Measurements from ENCODE around the gene OR2A5. TPM values are rescaled to one million over a fixed set of nuclear protein-coding genes. Genes with fewer than 3 reads are reported as not detected.
"Not testable (repeated sequence)": the region's sequence is repeated elsewhere in the genome, so short reads cannot be mapped to it uniquely, and the experiment has no call there.

The OR2A5 gene
- not detected for total RNA-seq

- no peaks in the 10 kb centered on the region for H3K4me1 Mint-ChIP-seq
- H3K9me3 Mint-ChIP-seq (ENCODE audit: low read depth): no peaks in the 10 kb centered on the region
- no peaks in the 10 kb centered on the region for H3K36me3 Mint-ChIP-seq
- no peak within 1 kb of the TSS for H3K27ac Mint-ChIP-seq
- peaks cover 13% of the 10 kb centered on the region for H3K27me3 Mint-ChIP-seq
- no peak within 1 kb of the TSS for H3K4me3 Mint-ChIP-seq
- CTCF ChIA-PET: no interaction called here
- ATAC-seq (no peak), DNase-seq (no peak)
Observed at GRCh38 chr7:144048648-144049047, at the start of gene OR2A5. Gene OR2A5 (plus strand): TSS chr7:144048948. CDS start chr7:144050402, 1,454 bp downstream.

DNA sequence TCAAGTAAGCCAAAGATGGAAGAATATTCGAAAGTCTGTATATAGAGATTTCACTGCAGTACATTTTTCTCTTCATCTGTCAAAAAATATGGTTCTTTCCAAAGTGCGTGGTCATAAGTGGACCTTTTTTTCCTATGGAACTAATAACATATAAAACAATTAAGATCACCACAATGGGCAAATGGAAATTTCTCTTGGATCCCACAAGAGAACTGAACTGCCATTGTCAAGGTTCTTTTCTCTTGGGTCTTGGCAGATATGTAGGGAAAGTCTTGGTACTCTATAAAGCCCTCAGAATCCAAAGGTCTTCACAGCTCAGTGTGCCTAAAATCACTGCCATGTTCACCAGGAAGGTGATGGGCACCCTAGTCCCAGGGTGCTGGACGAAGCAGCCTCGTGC lies 48.7 kb upstream of the OR2A5 start, which contains the start of gene OR6B1:
OR6B1 (plus strand) TSS at position 301 of the 400 bp plus-strand sequence. CDS start 3,677 bp downstream, outside the sequence.
- H3K4me3 Mint-ChIP-seq: no peak within 1 kb of the TSS
- no peak within 1 kb of the TSS for H3K27ac Mint-ChIP-seq
- ATAC-seq (no peak), DNase-seq (no peak)
- no peaks in the 10 kb centered on the region for H3K36me3 Mint-ChIP-seq
- H3K9me3 Mint-ChIP-seq (ENCODE audit: low read depth): no peaks in the 10 kb centered on the region
- peaks cover 10% of the 10 kb centered on the region for H3K27me3 Mint-ChIP-seq
- no peaks in the 10 kb centered on the region for H3K4me1 Mint-ChIP-seq
- CTCF ChIA-PET: interaction anchor here (1.1 kb wide), 1 partner anchor 15 kb away, joined by 3 read pairs; no protein-coding TSS in a partner anchor

DNA sequence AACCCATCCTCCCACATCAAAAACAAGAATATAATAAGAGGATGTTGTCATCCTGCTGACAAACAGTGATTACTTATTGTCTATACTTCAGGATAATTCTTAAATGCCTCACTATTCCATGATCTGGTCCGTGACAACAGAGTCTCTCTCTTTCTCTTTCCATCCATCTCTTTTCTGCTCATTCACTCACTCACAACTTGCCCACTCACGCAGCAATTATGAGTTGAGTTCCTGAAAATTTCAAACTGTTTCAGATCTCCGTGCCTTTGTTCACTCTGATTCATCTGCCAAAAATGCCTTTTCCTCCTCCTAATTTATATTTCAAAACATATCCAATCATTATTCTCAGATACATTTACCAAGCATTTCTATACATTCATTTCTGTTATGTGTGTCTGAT lies 47.2 kb upstream of the OR2A5 start:
- no peak for DNase-seq
- no peak overlapping the region for H3K4me3 Mint-ChIP-seq
- no peak overlapping the region for H3K27ac Mint-ChIP-seq
- ATAC-seq: no peak
- H3K4me1 Mint-ChIP-seq: no peaks in the 10 kb centered on the region
- H3K9me3 Mint-ChIP-seq (ENCODE audit: low read depth): no peaks in the 10 kb centered on the region
- CTCF ChIA-PET: no interaction called here
- peaks cover 13% of the 10 kb centered on the region for H3K27me3 Mint-ChIP-seq
- no peaks in the 10 kb centered on the region for H3K36me3 Mint-ChIP-seq

GRCh38 chr7:144004703-144005102 lies 44.0 kb upstream of the OR2A5 start:
- Mint-ChIP-seq H3K27ac (no peak overlapping the region), H3K27me3 (peaks cover 14% of the 10 kb centered on the region), H3K36me3 (no peaks in the 10 kb centered on the region), H3K4me1 (no peaks in the 10 kb centered on the region), H3K9me3 (ENCODE audit: low read depth) (no peaks in the 10 kb centered on the region), H3K4me3 (no peak overlapping the region)
- ATAC-seq (no peak), DNase-seq (no peak)
- CTCF ChIA-PET: no interaction called here

DNA sequence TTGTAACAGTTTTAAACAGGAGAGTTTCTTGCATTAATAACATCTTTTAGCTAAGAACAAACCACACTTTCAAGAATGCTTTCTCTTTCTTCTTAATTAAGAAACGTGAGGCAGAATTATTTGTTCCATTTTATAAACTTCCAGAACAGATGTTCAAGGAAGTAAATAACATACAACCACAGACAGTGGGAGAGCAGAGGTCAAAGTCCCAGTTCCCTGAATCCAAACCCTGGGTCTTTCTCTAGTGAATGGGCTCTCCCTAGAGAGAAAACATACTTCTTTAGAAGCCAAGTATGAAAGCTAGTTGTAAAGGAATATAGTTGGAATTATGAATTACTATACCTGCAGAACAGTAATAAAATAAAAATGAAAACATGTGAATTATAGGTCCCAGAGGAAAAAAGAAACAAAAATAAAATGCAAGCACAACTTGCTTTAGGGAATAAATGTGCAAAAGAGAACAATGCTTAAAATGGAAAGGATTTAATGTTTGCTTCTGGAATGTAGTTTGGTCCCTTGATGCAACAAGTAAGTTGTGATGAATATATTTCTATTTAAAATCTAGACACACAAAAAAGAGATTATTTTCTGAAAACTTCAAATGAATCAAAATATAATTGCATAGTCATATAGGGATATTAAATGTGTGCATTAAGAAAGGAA lies 42.6 kb upstream of the OR2A5 start:
- H3K9me3 Mint-ChIP-seq (ENCODE audit: low read depth): no peaks in the 10 kb centered on the region
- no peak overlapping the region for H3K27ac Mint-ChIP-seq
- H3K27me3 Mint-ChIP-seq: peaks cover 14% of the 10 kb centered on the region
- H3K4me1 Mint-ChIP-seq: no peaks in the 10 kb centered on the region
- DNase-seq: no peak
- no peak for ATAC-seq
- no peak overlapping the region for H3K4me3 Mint-ChIP-seq
- H3K36me3 Mint-ChIP-seq: no peaks in the 10 kb centered on the region
- CTCF ChIA-PET: no interaction called here

DNA sequence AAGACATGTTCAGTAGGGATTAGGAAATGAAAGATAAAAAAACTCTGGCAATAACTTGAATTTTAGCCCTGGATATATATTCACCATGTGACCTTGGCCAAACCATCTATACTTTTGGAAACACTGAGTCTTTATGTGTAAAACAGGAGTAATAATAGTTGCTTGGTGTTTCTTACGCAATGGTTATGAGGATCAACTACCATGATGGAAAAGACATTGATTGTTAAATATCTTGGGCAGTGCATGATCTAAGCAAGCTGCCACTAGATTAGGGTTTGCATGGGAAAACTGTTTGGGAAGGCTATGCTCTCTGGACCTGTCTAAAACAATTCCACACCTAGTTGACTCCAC lies 42.1 kb upstream of the OR2A5 start:
- no peaks in the 10 kb centered on the region for H3K36me3 Mint-ChIP-seq
- ATAC-seq (no peak), DNase-seq (no peak)
- peaks cover 12% of the 10 kb centered on the region for H3K27me3 Mint-ChIP-seq
- CTCF ChIA-PET: no interaction called here
- H3K4me3 Mint-ChIP-seq: no peak overlapping the region
- H3K27ac Mint-ChIP-seq: no peak overlapping the region
- H3K9me3 Mint-ChIP-seq (ENCODE audit: low read depth): peaks cover 2% of the 10 kb centered on the region
- H3K4me1 Mint-ChIP-seq: no peaks in the 10 kb centered on the region

DNA sequence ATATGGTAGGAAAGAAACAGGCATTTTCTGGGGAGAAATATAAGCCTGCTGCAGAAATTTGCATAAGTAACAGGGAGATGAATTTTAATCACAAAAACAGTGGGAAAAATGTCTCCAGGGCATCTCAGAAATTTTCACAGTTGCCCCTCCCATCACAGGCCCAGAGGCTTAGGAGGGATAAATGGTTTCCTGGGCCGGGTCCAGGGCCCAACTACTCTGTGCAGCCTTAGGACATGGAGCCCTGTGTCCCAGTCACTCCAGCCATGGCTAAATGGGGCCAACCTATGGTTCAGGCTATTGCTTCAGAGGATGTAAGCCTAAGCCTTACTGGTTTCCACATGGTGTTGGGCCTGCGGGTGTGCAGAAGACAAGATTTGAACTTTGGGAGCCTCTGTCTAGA lies 39.4 kb upstream of the OR2A5 start:
- ATAC-seq: no peak
- CTCF ChIA-PET: no interaction called here
- Mint-ChIP-seq H3K4me1 (no peaks in the 10 kb centered on the region), H3K27ac (no peak overlapping the region), H3K9me3 (ENCODE audit: low read depth) (peaks cover 2% of the 10 kb centered on the region), H3K4me3 (no peak overlapping the region), H3K27me3 (peaks cover 10% of the 10 kb centered on the region), H3K36me3 (no peaks in the 10 kb centered on the region)
- no peak for DNase-seq

GRCh38 chr7:144010061-144010460 lies 38.7 kb upstream of the OR2A5 start:
- H3K27me3 Mint-ChIP-seq: peaks cover 14% of the 10 kb centered on the region
- ATAC-seq; H3K27ac Mint-ChIP-seq; CTCF ChIA-PET; H3K4me3 Mint-ChIP-seq; H3K36me3 Mint-ChIP-seq; H3K4me1 Mint-ChIP-seq; DNase-seq; H3K9me3 Mint-ChIP-seq (ENCODE audit: low read depth): not testable (repeated sequence)

- peaks cover 15% of the 10 kb centered on the region for H3K27me3 Mint-ChIP-seq
- H3K4me3 Mint-ChIP-seq; DNase-seq; H3K9me3 Mint-ChIP-seq (ENCODE audit: low read depth); ATAC-seq; CTCF ChIA-PET; H3K4me1 Mint-ChIP-seq; H3K27ac Mint-ChIP-seq; H3K36me3 Mint-ChIP-seq: not testable (repeated sequence)
Observed at GRCh38 chr7:144010821-144011220, 37.9 kb upstream of the OR2A5 start.

DNA sequence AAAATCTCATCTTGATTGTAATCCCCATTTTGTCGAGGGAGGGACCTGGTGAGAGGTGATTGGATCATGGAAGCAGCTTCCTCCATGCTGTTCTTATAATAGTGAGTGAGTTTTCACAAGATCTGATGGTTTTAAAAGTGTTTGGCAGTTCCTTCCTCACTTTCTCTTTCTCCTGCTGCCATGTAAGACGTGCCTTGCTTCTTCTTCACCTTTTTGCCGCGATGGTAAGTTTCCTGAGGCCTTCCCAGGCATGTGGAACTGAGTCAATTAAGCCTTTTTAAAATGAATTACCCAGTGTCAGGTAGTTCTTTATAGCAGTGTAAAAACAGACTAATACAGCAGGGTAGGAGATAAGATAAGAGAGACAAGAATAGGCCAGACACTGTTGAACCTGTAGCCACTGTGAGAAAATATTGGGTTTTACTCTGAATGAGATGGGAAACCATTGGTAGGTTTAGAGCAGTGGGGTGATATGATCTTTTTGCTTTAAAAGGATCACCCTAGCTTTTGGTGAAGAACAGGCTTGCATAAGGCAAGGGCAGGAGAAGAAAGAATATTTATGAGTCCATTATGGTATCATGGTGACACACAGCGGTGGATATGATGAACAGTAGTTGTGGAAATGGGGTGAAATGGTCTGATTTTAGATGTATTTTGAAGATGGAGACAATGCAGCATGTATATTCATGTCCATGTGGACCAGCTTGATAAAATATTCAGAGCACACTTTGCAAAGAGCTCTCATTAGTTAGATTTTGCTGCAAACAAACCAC lies 37.1 kb upstream of the OR2A5 start:
- DNase-seq (no peak), ATAC-seq (no peak)
- Mint-ChIP-seq H3K4me1 (no peaks in the 10 kb centered on the region), H3K27ac (no peak overlapping the region), H3K9me3 (ENCODE audit: low read depth) (peaks cover 2% of the 10 kb centered on the region), H3K27me3 (peaks cover 12% of the 10 kb centered on the region), H3K36me3 (no peaks in the 10 kb centered on the region), H3K4me3 (no peak overlapping the region)
- CTCF ChIA-PET: interaction anchor here (1.5 kb wide), 1 partner anchor 9 kb away, joined by 3 read pairs; no protein-coding TSS in a partner anchor

DNA sequence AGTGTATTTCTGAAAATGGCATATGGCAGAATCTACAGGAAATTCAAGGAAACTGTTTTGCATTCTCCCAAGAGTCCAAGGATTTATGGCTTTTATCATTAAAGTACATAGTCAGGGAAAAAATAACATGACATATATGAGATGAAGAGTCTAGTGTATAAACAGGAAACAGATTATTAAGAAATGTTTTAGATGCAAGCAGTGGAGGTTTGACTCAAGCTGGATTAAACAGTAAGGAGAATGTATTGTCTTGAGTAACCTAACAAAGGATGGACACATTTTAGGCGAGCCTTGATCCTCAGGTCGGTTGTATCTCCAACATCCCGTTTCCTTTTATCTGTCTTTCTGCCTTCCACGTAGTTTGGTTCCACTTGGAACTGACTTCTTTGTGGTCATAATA lies 30.7 kb upstream of the OR2A5 start:
- H3K4me3 Mint-ChIP-seq: no peak overlapping the region
- H3K9me3 Mint-ChIP-seq (ENCODE audit: low read depth): no peaks in the 10 kb centered on the region
- H3K4me1 Mint-ChIP-seq: no peaks in the 10 kb centered on the region
- peaks cover 6% of the 10 kb centered on the region for H3K27me3 Mint-ChIP-seq
- ATAC-seq (no peak), DNase-seq (no peak)
- H3K36me3 Mint-ChIP-seq: no peaks in the 10 kb centered on the region
- CTCF ChIA-PET: no interaction called here
- no peak overlapping the region for H3K27ac Mint-ChIP-seq

- H3K4me3 Mint-ChIP-seq: no peak overlapping the region
- no peaks in the 10 kb centered on the region for H3K4me1 Mint-ChIP-seq
- no peaks in the 10 kb centered on the region for H3K36me3 Mint-ChIP-seq
- peaks cover 6% of the 10 kb centered on the region for H3K27me3 Mint-ChIP-seq
- no peaks in the 10 kb centered on the region for H3K9me3 Mint-ChIP-seq (ENCODE audit: low read depth)
- CTCF ChIA-PET: no interaction called here
- no peak overlapping the region for H3K27ac Mint-ChIP-seq
- no peak for ATAC-seq
- DNase-seq: no peak
Observed at GRCh38 chr7:144019457-144019856, 29.3 kb upstream of the OR2A5 start.

DNA sequence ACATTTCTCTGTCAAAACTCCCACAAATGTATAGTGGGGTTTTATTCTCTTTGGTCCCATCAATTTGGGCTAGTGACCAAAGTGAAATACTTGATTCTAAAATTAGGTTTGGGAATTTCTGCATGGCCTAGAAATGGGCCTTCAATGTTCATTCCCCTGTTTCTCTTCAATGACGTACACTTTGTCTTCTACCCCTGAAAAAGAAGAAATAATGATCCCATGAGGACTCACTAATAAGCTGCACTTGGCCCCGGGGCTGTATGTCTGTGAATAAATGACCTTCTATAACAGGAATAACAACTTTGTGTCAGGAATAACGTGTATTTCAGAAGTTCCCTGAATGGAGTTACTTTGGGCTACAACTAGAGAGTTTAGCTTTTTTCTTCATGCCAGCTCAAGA lies 28.4 kb upstream of the OR2A5 start:
- CTCF ChIA-PET: interaction anchor here (1.6 kb wide), 1 partner anchor 8 kb away, joined by 3 read pairs; no protein-coding TSS in a partner anchor
- Mint-ChIP-seq H3K9me3 (ENCODE audit: low read depth) (no peaks in the 10 kb centered on the region), H3K27me3 (no peaks in the 10 kb centered on the region), H3K27ac (no peak overlapping the region), H3K4me1 (no peaks in the 10 kb centered on the region), H3K36me3 (no peaks in the 10 kb centered on the region), H3K4me3 (no peak overlapping the region)
- DNase-seq (no peak), ATAC-seq (no peak)

GRCh38 chr7:144022169-144022568 lies 26.6 kb upstream of the OR2A5 start:
- no peak for DNase-seq
- ATAC-seq: no peak
- no peaks in the 10 kb centered on the region for H3K4me1 Mint-ChIP-seq
- no peaks in the 10 kb centered on the region for H3K36me3 Mint-ChIP-seq
- CTCF ChIA-PET: no interaction called here
- H3K4me3 Mint-ChIP-seq: no peak overlapping the region
- no peak overlapping the region for H3K27ac Mint-ChIP-seq
- H3K9me3 Mint-ChIP-seq (ENCODE audit: low read depth): no peaks in the 10 kb centered on the region
- no peaks in the 10 kb centered on the region for H3K27me3 Mint-ChIP-seq
